WERI-Rb-1 (cell line): ENCODE data around the gene ARMC8.

Experiments
- DNase-seq: peaks from one replicate; pipeline ENCODE4 v3.0.0-alpha.2; 2020
- H3K27ac ChIP-seq: fragments of 250-450 bp; sonication (Bioruptor Pico); 2 replicates; pipeline ENCODE4 v1.5.1; 2020; ENCODE audit warnings: mild to moderate bottlenecking, moderate library complexity
- H3K27me3 ChIP-seq: fragments of 250-450 bp; sonication (Bioruptor Pico); 2 replicates; pipeline ENCODE4 v1.5.1; 2021; ENCODE audit warnings: mild to moderate bottlenecking, low read depth, moderate library complexity; ENCODE audit not compliant: insufficient read depth, severe bottlenecking
- H3K36me3 ChIP-seq: fragments of 250-450 bp; sonication (Bioruptor Pico); 2 replicates; pipeline ENCODE4 v1.5.1; 2020; ENCODE audit warnings: mild to moderate bottlenecking, moderate library complexity
- H3K4me3 ChIP-seq: 2 replicates; pipeline ENCODE4 v1.5.1; 2011; ENCODE audit warnings: low read depth, mild to moderate bottlenecking, control low read depth, low read length
- H3K9me3 ChIP-seq: fragments of 250-450 bp; sonication (Bioruptor Pico); 2 replicates; pipeline ENCODE4 v1.5.1; 2021; ENCODE audit warnings: mild to moderate bottlenecking, moderate library complexity; ENCODE audit not compliant: severe bottlenecking
- CTCF ChIP-seq: IDR thresholded peaks from 2 replicates; pipeline ENCODE4 v1.5.1; 2011; ENCODE audit warnings: low read depth, mild to moderate bottlenecking, control low read depth, inconsistent platforms, low read length

The ARMC8 gene

GRCh38 chr3:138154534-138154933, 32.6 kb upstream of the ARMC8 start:
- DNase-seq: no peak
- Histone ChIP-seq H3K4me3 (no peak overlapping the region), H3K9me3 (peaks cover 4% of the 10 kb centered on the region), H3K27me3 (no peaks in the 10 kb centered on the region), H3K36me3 (no peaks in the 10 kb centered on the region), H3K27ac (no peak overlapping the region)
- no peak for TF ChIP-seq CTCF

- H3K27ac ChIP-seq: no peak overlapping the region
- peaks cover 4% of the 10 kb centered on the region for H3K9me3 ChIP-seq
- H3K36me3 ChIP-seq: peaks cover 18% of the 10 kb centered on the region
- no peak for DNase-seq
- no peak for TF ChIP-seq CTCF
- no peak overlapping the region for H3K4me3 ChIP-seq
- no peaks in the 10 kb centered on the region for H3K27me3 ChIP-seq
Observed at GRCh38 chr3:138157743-138158142, 29.4 kb upstream of the ARMC8 start.

GRCh38 chr3:138165061-138165460, 22.0 kb upstream of the ARMC8 start:
- Histone ChIP-seq H3K36me3 (peaks cover 87% of the 10 kb centered on the region), H3K9me3 (no peaks in the 10 kb centered on the region), H3K4me3 (no peak overlapping the region), H3K27me3 (no peaks in the 10 kb centered on the region), H3K27ac (no peak overlapping the region)
- no peak for DNase-seq
- no peak for TF ChIP-seq CTCF

GRCh38 chr3:138172625-138173024, 14.5 kb upstream of the ARMC8 start:
- no peaks in the 10 kb centered on the region for H3K27me3 ChIP-seq
- peaks cover 59% of the 10 kb centered on the region for H3K36me3 ChIP-seq
- DNase-seq: no peak
- H3K9me3 ChIP-seq: no peaks in the 10 kb centered on the region
- no peak overlapping the region for H3K4me3 ChIP-seq
- no peak for TF ChIP-seq CTCF
- no peak overlapping the region for H3K27ac ChIP-seq

GRCh38 chr3:138173769-138174420, 13.2 kb upstream of the ARMC8 start:
- TF ChIP-seq CTCF: no peak
- no peaks in the 10 kb centered on the region for H3K9me3 ChIP-seq
- DNase-seq: no peak
- peak overlapping the region; percentile 93 for H3K27ac ChIP-seq
- no peaks in the 10 kb centered on the region for H3K27me3 ChIP-seq
- H3K36me3 ChIP-seq: peaks cover 46% of the 10 kb centered on the region
- H3K4me3 ChIP-seq: peak overlapping the region; percentile 62
